NCI-H1105 (cell line): ENCODE data around the gene RPS19.

Experiments used
- DNase-seq: peaks from one replicate; lab custom pipeline; 2025; lab: John Stamatoyannopoulos, UW

Gene RPS19

GRCh38 chr19:41915021-41915775 is 55.1 kb downstream of the RPS19 start:
- no peak for DNase-seq

GRCh38 chr19:41915776-41916414 is 55.8 kb downstream of the RPS19 start:
- DNase-seq, result no peak

- DNase-seq, result no peak
Measured at GRCh38 chr19:41917676-41918075, 57.6 kb downstream of the RPS19 start.

- no peak for DNase-seq
Measured at GRCh38 chr19:41918095-41918494, 58.0 kb downstream of the RPS19 start.

GRCh38 chr19:41918653-41919244 is 58.7 kb downstream of the RPS19 start:
- DNase-seq, result no peak

GRCh38 chr19:41919948-41920712 is 60.1 kb downstream of the RPS19 start:
- DNase-seq, result no peak

- no peak for DNase-seq
Measured at GRCh38 chr19:41920882-41921576, 61.0 kb downstream of the RPS19 start.

GRCh38 chr19:41921577-41922576 is 61.8 kb downstream of the RPS19 start:
- no peak for DNase-seq
